CD4-positive, alpha-beta T cell treated with Interleukin-4 for 4 hours (primary cell): ENCODE data around the gene MMP11.

Experiments used
- DNase-seq: peaks from one replicate; pipeline ENCODE4 v3.0.0-alpha.2; 2020

MMP11 gene

DNA sequence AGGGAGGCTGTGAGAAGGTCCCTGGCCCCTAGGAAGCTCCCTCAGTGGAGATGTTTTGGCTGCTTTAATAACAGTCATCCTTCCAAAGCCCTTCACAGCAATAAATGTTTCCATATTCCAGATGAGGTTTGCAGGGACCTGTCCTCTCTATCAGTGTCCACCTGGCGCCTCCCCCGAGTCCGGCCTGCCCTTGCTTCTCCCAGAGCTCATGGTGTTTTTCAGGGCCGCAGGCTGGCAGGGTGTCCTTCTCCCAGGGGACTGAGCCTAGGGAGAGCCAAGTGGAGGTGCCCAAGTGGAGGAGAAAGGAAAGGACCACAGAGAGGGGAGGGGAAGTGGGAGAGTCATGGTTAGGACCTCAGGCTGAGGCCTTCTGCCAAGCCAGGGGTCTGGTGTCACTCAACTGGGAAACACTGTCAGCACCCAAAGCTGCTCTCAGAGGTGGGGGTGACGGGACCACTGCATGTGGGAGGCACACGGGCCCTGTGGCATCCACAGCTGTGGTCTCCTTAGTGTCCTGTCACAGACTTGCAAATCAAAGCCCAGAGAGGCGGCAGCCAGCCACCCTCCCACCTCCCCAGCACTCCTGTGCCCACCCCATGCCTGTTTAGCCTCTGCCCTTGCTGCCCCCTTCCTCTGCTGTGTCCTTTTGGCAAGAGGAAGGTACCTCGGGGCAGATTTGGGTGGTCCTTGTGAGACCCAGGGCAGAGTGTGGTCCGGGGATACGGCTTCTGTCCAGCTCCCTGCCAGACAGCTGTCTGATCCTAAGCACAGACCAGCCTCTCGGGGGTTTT, 59.8 kb downstream of the MMP11 start:
- no peak for DNase-seq

DNA sequence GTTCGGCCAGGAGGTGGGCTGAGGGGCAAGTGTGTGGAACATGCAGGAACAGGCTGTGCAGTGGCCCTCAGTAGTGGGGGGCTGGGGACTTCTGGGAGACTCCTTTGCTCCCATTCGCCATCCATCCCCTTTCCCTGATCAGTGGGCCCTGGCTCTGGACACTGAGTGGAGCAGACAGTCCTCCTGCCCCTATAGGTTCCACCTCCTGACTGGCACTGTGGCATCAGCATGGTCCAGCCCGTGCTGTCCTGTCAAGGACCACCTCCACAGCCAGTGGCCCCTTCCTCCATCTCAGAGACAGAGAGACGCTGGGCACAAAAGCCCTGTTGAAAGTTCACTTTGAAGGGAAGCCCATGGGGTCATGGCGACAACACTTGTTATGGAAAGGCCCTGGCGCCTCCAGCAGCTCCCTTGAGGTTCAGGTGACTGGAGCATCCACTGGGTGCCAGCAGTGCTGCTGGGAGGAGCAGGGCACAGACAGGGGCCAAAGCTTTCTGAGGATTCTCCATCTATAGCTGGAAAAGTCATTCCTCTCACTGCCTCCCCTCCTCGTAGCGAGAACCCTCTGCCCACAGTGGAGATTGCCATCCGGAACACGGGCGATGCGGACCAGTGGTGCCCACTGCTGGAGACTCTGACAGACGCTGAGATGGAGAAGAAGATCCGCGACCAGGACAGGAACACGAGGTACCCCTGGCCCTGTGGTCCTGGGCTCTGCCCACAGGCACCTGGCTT, 60.5 kb downstream of the MMP11 start:
- no peak for DNase-seq
